GM23338 (cell line): Measurements from ENCODE around the gene CHAF1B. TPM values are rescaled to one million over a fixed set of nuclear protein-coding genes. Genes with fewer than 3 reads are reported as not detected.
"Not testable (repeated sequence)": the region's sequence is repeated elsewhere in the genome, so short reads cannot be mapped to it uniquely, and the experiment has no call there.

Experiments
- ATAC-seq: fragments of 200-7000 bp; cut with Tn5 transposase; 3 replicates; pipeline ENCODE4 v1.9.1; 2020
- DNase-seq: peaks from one replicate; pipeline ENCODE4 v3.0.0-alpha.2; 2015; ENCODE audit warnings: low spot score
- H2AFZ ChIP-seq: fragments of 200-600 bp; sonication (generic); 2 replicates; pipeline ENCODE4 v1.8.0; 2016; ENCODE audit warnings: antibody characterized with exemption, mild to moderate bottlenecking, moderate library complexity
- H3F3A ChIP-seq: fragments of 200-600 bp; sonication (generic); replicated peaks from 2 replicates; pipeline ENCODE4 v1.8.0; 2017; ENCODE audit warnings: antibody characterized with exemption, mixed run types, low read depth
- H3K27ac ChIP-seq: fragments of 200-600 bp; sonication (generic); 2 replicates; pipeline ENCODE4 v1.6.1; 2016; ENCODE audit warnings: low read depth
- H3K27me3 ChIP-seq: fragments of 200-600 bp; sonication (generic); 2 replicates; pipeline ENCODE4 v1.8.0; 2016; ENCODE audit warnings: mild to moderate bottlenecking, mixed run types, moderate library complexity; ENCODE audit not compliant: insufficient read depth
- H3K36me3 ChIP-seq: fragments of 200-600 bp; sonication (generic); 2 replicates; pipeline ENCODE4 v1.8.0; 2016; ENCODE audit warnings: mild to moderate bottlenecking; ENCODE audit not compliant: insufficient read depth
- H3K4me1 ChIP-seq: fragments of 200-600 bp; sonication (generic); 2 replicates; pipeline ENCODE4 v1.8.0; 2016; ENCODE audit warnings: mild to moderate bottlenecking, moderate library complexity; ENCODE audit not compliant: insufficient read depth
- H3K4me2 ChIP-seq: fragments of 200-600 bp; sonication (generic); 2 replicates; pipeline ENCODE4 v1.7.1; 2017; ENCODE audit warnings: mixed run types
- H3K4me3 ChIP-seq: fragments of 200-600 bp; sonication (generic); 2 replicates; pipeline ENCODE4 v1.6.1; 2016; ENCODE audit warnings: mixed run types
- H3K79me2 ChIP-seq: fragments of 200-600 bp; sonication (generic); replicated peaks from 2 replicates; pipeline ENCODE4 v1.8.0; 2017; ENCODE audit warnings: mild to moderate bottlenecking; ENCODE audit not compliant: insufficient read depth
- H3K9me2 ChIP-seq: fragments of 200-600 bp; sonication (generic); 2 replicates; pipeline ENCODE4 v1.8.0; 2017; ENCODE audit not compliant: insufficient read depth
- H4K20me1 ChIP-seq: fragments of 200-600 bp; sonication (generic); replicated peaks from 2 replicates; pipeline ENCODE4 v1.8.0; 2017; ENCODE audit warnings: mild to moderate bottlenecking; ENCODE audit not compliant: insufficient read depth
- H3K27ac Mint-ChIP-seq: 2 replicates; pipeline ENCODE4 v1.8.0; 2020; ENCODE audit warnings: inconsistent platforms, mild to moderate bottlenecking, moderate library complexity, mixed read lengths
- H3K27me3 Mint-ChIP-seq: 3 replicates; pipeline ENCODE4 v1.8.0; 2022; ENCODE audit warnings: low read depth, mild to moderate bottlenecking, moderate library complexity, mixed read lengths, inconsistent platforms; ENCODE audit not compliant: insufficient read depth, poor library complexity
- H3K36me3 Mint-ChIP-seq: 3 replicates; pipeline ENCODE4 v1.8.0; 2021; ENCODE audit warnings: low read depth, mild to moderate bottlenecking, inconsistent platforms, moderate library complexity, mixed read lengths
- H3K4me1 Mint-ChIP-seq: 3 replicates; pipeline ENCODE4 v1.8.0; 2020; ENCODE audit warnings: mild to moderate bottlenecking, inconsistent platforms, mixed read lengths
- H3K4me3 Mint-ChIP-seq: 3 replicates; pipeline ENCODE4 v1.8.0; 2021; ENCODE audit warnings: moderate library complexity, mild to moderate bottlenecking, inconsistent platforms, mixed read lengths
- H3K9me3 Mint-ChIP-seq: 3 replicates; pipeline ENCODE4 v1.8.0; 2020; ENCODE audit warnings: moderate library complexity, mild to moderate bottlenecking, inconsistent platforms, mixed read lengths
- CREB1 ChIP-seq: fragments of 250-450 bp; sonication (Bioruptor Pico); IDR thresholded peaks from 2 replicates; pipeline ENCODE4 v1.5.0; 2020; ENCODE audit warnings: low read depth, mild to moderate bottlenecking, moderate library complexity
- CTCF ChIP-seq, 2 experiments: fragments of 200-600 bp in 1 of 2; sonication (generic) in 1 of 2; conservative IDR thresholded peaks; 2 replicates each; pipeline versions ENCODE4 v1.5.1 to v1.6.1; 2016 to 2017; ENCODE audit warnings: antibody characterized with exemption in 2 of 2, low read depth in 2 of 2, mild to moderate bottlenecking in 2 of 2, moderate library complexity in 1 of 2
- EZH2phosphoT487 ChIP-seq: fragments of 200-600 bp; sonication (generic); IDR thresholded peaks from one replicate; pipeline ENCODE4 v1.8.1; 2018; ENCODE audit warnings: antibody characterized with exemption; ENCODE audit not compliant: unreplicated experiment
- POLR2AphosphoS5 ChIP-seq: IDR thresholded peaks from 2 replicates; pipeline ENCODE4 v1.6.1; 2016; ENCODE audit warnings: antibody characterized with exemption, low read depth
- ZNF331 ChIP-seq: fragments of 250-450 bp; sonication (Bioruptor Pico); IDR thresholded peaks from 2 replicates; pipeline ENCODE4 v1.5.0; 2020; ENCODE audit warnings: low read depth, mild to moderate bottlenecking, moderate library complexity
- polyA plus RNA-seq: library from polyadenylated mRNA; unstranded; fragments of >200 nt; fragmentation: Nextera tagmentation; extraction: Ambion mirVana; gene quantifications from 2 replicates; pipeline ENCODE4 v1.2.1, GENCODE V29; 2016
- total RNA-seq: library from RNA; depleted of rRNA; stranded (reverse); fragments of >200 nt; shearing (Covaris generic); gene quantifications from 2 replicates; pipeline ENCODE4 v1.2.3, GENCODE V29; 2014

CHAF1B gene
- total and polyA plus RNA-seq, 2 experiments from 2014 or later: 7.9 to 13.1 TPM

GRCh38 chr21:36397606-36398005 is 12.4 kb downstream of the CHAF1B start:
- H3K4me1 Mint-ChIP-seq: no peaks in the 10 kb centered on the region
- H3K9me3 Mint-ChIP-seq: peaks cover 5% of the 10 kb centered on the region; the same call in 1 of the 3 replicates
- no peaks in the 10 kb centered on the region for H3K27me3 ChIP-seq
- H3K9me2 ChIP-seq: no peaks in the 10 kb centered on the region
- no peaks in the 10 kb centered on the region for H3F3A ChIP-seq
- TF ChIP-seq CREB1 (CRISPR knock-in tag) (no peak), CTCF (conservative IDR thresholded peaks at IDR 0.05; ENCODE audit: low read depth in 2 of 2) (no peak), POLR2AphosphoS5 (no peak), EZH2phosphoT487 (no peak), ZNF331 (CRISPR knock-in tag) (no peak)
- no peak overlapping the region for H2AFZ ChIP-seq
- ATAC-seq (no peak), DNase-seq (no peak)
- H3K4me3 ChIP-seq: no peak overlapping the region
- H3K4me3 Mint-ChIP-seq: no peak overlapping the region
- no peak overlapping the region for H3K4me2 ChIP-seq
- H3K27me3 Mint-ChIP-seq: peaks cover 2% of the 10 kb centered on the region
- H3K27ac ChIP-seq: no peak overlapping the region
- H3K4me1 ChIP-seq: no peaks in the 10 kb centered on the region
- no peaks in the 10 kb centered on the region for H3K79me2 ChIP-seq
- peaks cover 66% of the 10 kb centered on the region for H3K36me3 Mint-ChIP-seq
- H4K20me1 ChIP-seq: peaks cover 7% of the 10 kb centered on the region; the same call in 1 of the 2 replicates
- H3K27ac Mint-ChIP-seq: no peak overlapping the region
- peaks cover 3% of the 10 kb centered on the region for H3K36me3 ChIP-seq

- peaks cover 57% of the 10 kb centered on the region for H3K36me3 Mint-ChIP-seq
- H3K4me1 ChIP-seq, H3K36me3 ChIP-seq, H3K79me2 ChIP-seq, H3F3A ChIP-seq, H3K27ac ChIP-seq, DNase-seq, H3K9me3 Mint-ChIP-seq, H2AFZ ChIP-seq, H3K27ac Mint-ChIP-seq, H3K27me3 Mint-ChIP-seq, H3K4me2 ChIP-seq, ATAC-seq, H3K4me1 Mint-ChIP-seq, H4K20me1 ChIP-seq, H3K27me3 ChIP-seq, H3K4me3 ChIP-seq, H3K4me3 Mint-ChIP-seq, H3K9me2 ChIP-seq: not testable (repeated sequence)
These were observed 14.5 kb downstream of the CHAF1B start for GRCh38 chr21:36399736-36400135.

GRCh38 chr21:36400719-36401118 is 15.5 kb downstream of the CHAF1B start:
- DNase-seq: no peak
- Histone ChIP-seq H3K27ac (no peak overlapping the region), H3K9me2 (no peaks in the 10 kb centered on the region), H3K79me2 (no peaks in the 10 kb centered on the region), H3K36me3 (peaks cover 3% of the 10 kb centered on the region; the same call in 1 of the 2 replicates), H3F3A (no peaks in the 10 kb centered on the region), H2AFZ (no peak overlapping the region), H3K4me2 (no peak overlapping the region), H3K4me3 (no peak overlapping the region), H4K20me1 (peaks cover 7% of the 10 kb centered on the region; the same call in 1 of the 2 replicates), H3K27me3 (no peaks in the 10 kb centered on the region), H3K4me1 (no peaks in the 10 kb centered on the region)
- Mint-ChIP-seq H3K27ac (no peak overlapping the region), H3K4me3 (no peak overlapping the region), H3K9me3 (no peaks in the 10 kb centered on the region), H3K4me1 (no peaks in the 10 kb centered on the region), H3K36me3 (peaks cover 57% of the 10 kb centered on the region), H3K27me3 (peaks cover 2% of the 10 kb centered on the region)
- TF ChIP-seq ZNF331 (CRISPR knock-in tag) (no peak), CTCF (conservative IDR thresholded peaks at IDR 0.05; ENCODE audit: low read depth in 2 of 2) (no peak)
- no peak for ATAC-seq
